GM12892 (cell line): ENCODE data around the gene AGFG2.

Source experiments
- POLR2A ChIP-seq: IDR thresholded peaks from 2 replicates; pipeline ENCODE4 v1.6.1; 2011; ENCODE audit warnings: low read depth, low read length, control low read depth
- POLR2AphosphoS5 ChIP-seq: IDR thresholded peaks from 2 replicates; pipeline ENCODE4 v1.6.1; 2011; ENCODE audit warnings: low read depth, low read length, control low read depth

DNA sequence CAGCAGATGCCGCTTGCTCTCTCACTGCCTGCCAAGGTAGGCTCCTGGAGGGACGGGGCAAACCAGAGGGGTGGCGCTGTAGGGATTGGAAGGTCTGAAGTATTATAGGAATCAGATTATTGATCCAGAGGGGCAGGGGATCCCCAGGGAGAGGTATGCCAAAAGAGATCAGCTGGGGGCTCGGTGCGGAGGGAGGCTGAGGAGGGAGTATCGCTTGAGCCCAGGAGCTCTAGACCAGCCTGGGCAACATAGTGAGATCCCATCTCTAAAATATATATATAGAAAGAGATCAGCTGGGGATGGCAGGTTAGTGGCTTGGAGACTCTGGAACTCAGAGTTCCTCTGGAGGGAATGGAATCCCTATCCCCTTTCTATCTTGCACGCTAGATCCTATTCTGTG, 56.2 kb downstream of the AGFG2 start:
- TF ChIP-seq POLR2AphosphoS5 (no peak), POLR2A (no peak)
